SJSA1 (cell line): ENCODE measurements around the gene PRR23A. TPM values are rescaled to one million over a fixed set of nuclear protein-coding genes. Genes with fewer than 3 reads are reported as not detected.

Experiments
- total RNA-seq: library from RNA; depleted of rRNA; stranded (reverse); fragments of >200 nt; shearing (Covaris generic); gene quantifications from 2 replicates; pipeline ENCODE4 v1.2.3, GENCODE V29; 2014; rRNA removed

Gene PRR23A
- total RNA-seq, 1 experiment from 2014 or later, result not detected

Other genes with a start within 250 kb of the PRR23A start
- 5.7 and 7.3 TPM in 2 replicates for gene PIK3CB, start 171.3 kb downstream of the PRR23A start, total RNA-seq
- gene FOXL2, start 59.1 kb downstream of the PRR23A start, total RNA-seq, result not detected in 2 replicates
- not detected in 2 replicates for gene FOXL2NB, start 59.1 kb downstream of the PRR23A start, total RNA-seq
- not detected in 2 replicates for gene PRR23B, start 14.7 kb upstream of the PRR23A start, total RNA-seq
- gene PRR23C, start 38.6 kb upstream of the PRR23A start, total RNA-seq, result not detected in 2 replicates